Liver (tissue), 9 donors: ENCODE results near the gene CDIPT. TPM values are rescaled to one million over a fixed set of nuclear protein-coding genes. Genes with fewer than 3 reads are reported as not detected.

Experiments
- DNase-seq: peaks from one replicate; pipeline ENCODE4 v3.0.0-alpha.2; 2017; ENCODE audit warnings: low spot score
- H3K27ac ChIP-seq, 2 donors: one replicate each; pipeline ENCODE4 v1.7.0; 2013; ENCODE audit warnings: inconsistent platforms in 2 of 2, low read length in 2 of 2, control low read depth in 1 of 2, low read depth in 1 of 2, mild to moderate bottlenecking in 1 of 2
- H3K27me3 ChIP-seq, 4 donors: one replicate each; pipeline versions ENCODE4 v1.6.1 to v1.7.0; 2013; ENCODE audit warnings: low read length in 3 of 4, inconsistent platforms in 1 of 4, mild to moderate bottlenecking in 1 of 4, moderate library complexity in 1 of 4; ENCODE audit not compliant: control insufficient read depth in 4 of 4, insufficient read depth in 4 of 4
- H3K36me3 ChIP-seq, 4 donors: one replicate each; pipeline versions ENCODE4 v1.6.1 to v1.7.0; 2013; ENCODE audit warnings: low read length in 3 of 4, mild to moderate bottlenecking in 3 of 4, low read depth in 1 of 4, moderate library complexity in 1 of 4; ENCODE audit not compliant: control insufficient read depth in 4 of 4, insufficient read depth in 3 of 4
- H3K4me1 ChIP-seq, 4 donors: one replicate each; pipeline versions ENCODE4 v1.6.1 to v1.7.0; 2013; ENCODE audit warnings: low read length in 3 of 4, mild to moderate bottlenecking in 3 of 4, moderate library complexity in 1 of 4; ENCODE audit not compliant: control insufficient read depth in 4 of 4, insufficient read depth in 4 of 4
- H3K4me3 ChIP-seq, 3 donors: one replicate each; pipeline versions ENCODE4 v1.6.1 to v1.7.0; 2013; ENCODE audit warnings: low read length in 3 of 3, control low read depth in 1 of 3, low read depth in 1 of 3, mild to moderate bottlenecking in 1 of 3
- H3K9ac ChIP-seq, 2 donors: one replicate each; pipeline ENCODE4 v1.7.0; 2013; ENCODE audit warnings: low read length in 2 of 2, mild to moderate bottlenecking in 2 of 2, moderate library complexity in 2 of 2, control low read depth in 1 of 2, low read depth in 1 of 2
- H3K9me3 ChIP-seq, 4 donors: one replicate each; pipeline versions ENCODE4 v1.6.1 to v1.7.0; 2013; ENCODE audit warnings: low read length in 3 of 4; ENCODE audit not compliant: control insufficient read depth in 4 of 4
- FOXA1 ChIP-seq: IDR thresholded peaks from 2 replicates; pipeline ENCODE4 v1.6.1; 2016; ENCODE audit warnings: antibody characterized with exemption
- FOXA2 ChIP-seq: IDR thresholded peaks from 2 replicates; pipeline ENCODE4 v1.6.1; 2016; ENCODE audit warnings: antibody characterized with exemption
- GABPA ChIP-seq, 2 donors: IDR thresholded peaks in 1 of 2; conservative IDR thresholded peaks in 1 of 2; 2 replicates each; pipeline ENCODE4 v1.6.1; 2016; ENCODE audit warnings: antibody characterized with exemption in 2 of 2, mild to moderate bottlenecking in 1 of 2, moderate library complexity in 1 of 2
- HNF4A ChIP-seq, 2 donors: conservative IDR thresholded peaks; 2 replicates each; pipeline ENCODE4 v1.6.1; 2016; ENCODE audit warnings: antibody characterized with exemption in 2 of 2, mild to moderate bottlenecking in 2 of 2
- HNF4G ChIP-seq: IDR thresholded peaks from 2 replicates; pipeline ENCODE4 v1.6.1; 2016; ENCODE audit warnings: antibody characterized with exemption
- JUND ChIP-seq, 2 donors: IDR thresholded peaks; 2 replicates each; pipeline ENCODE4 v1.6.1; 2016; ENCODE audit warnings: antibody characterized with exemption in 2 of 2
- NR2F2 ChIP-seq: IDR thresholded peaks from 2 replicates; pipeline ENCODE4 v1.6.1; 2016; ENCODE audit warnings: antibody characterized with exemption
- RAD21 ChIP-seq, 2 donors: IDR thresholded peaks; 2 replicates each; pipeline ENCODE4 v1.6.1; 2016; ENCODE audit warnings: antibody characterized with exemption in 2 of 2, mild to moderate bottlenecking in 2 of 2
- RXRA ChIP-seq, 2 donors: IDR thresholded peaks; 2 replicates each; pipeline ENCODE4 v1.6.1; 2017 to 2018; ENCODE audit warnings: antibody characterized with exemption in 2 of 2, mild to moderate bottlenecking in 1 of 2
- TAF1 ChIP-seq: conservative IDR thresholded peaks from 2 replicates; pipeline ENCODE4 v1.6.1; 2016; ENCODE audit warnings: antibody characterized with exemption, mild to moderate bottlenecking
- YY1 ChIP-seq: IDR thresholded peaks from 2 replicates; pipeline ENCODE4 v1.6.1; 2016; ENCODE audit warnings: antibody characterized with exemption, mild to moderate bottlenecking
- WGBS: extraction: QIAGEN DNeasy Blood & Tissue Kit; methylation state at CpG from one replicate; pipeline ENCODE4 v1.1.7; 2013; 5-methylcytosine and 5-hydroxymethylcytosine counted together
- polyA plus RNA-seq, 2 donors: library from polyadenylated mRNA; stranded (reverse) in 1 of 2; unstranded in 1 of 2; fragments of 200-250 nt in 1 of 2; fragments of >200 nt in 1 of 2; fragmentation: Nextera tagmentation in 1 of 2; extraction: Ambion mirVana in 1 of 2; gene quantifications; one replicate each; pipeline versions ENCODE4 v1.2.1 to v1.2.3, GENCODE V29; 2013 to 2015
- total RNA-seq, 2 donors: library from RNA; depleted of rRNA; stranded (reverse); fragments of >200 nt; gene quantifications; one replicate each; pipeline ENCODE4 v1.2.3, GENCODE V29; 2014
- TF ChIP-seq, protein P1 (sequence below): IDR thresholded peaks from 2 replicates; pipeline ENCODE4 v1.6.1; 2016; ENCODE audit warnings: antibody characterized with exemption
- TF ChIP-seq, protein P2 (sequence below): IDR thresholded peaks from 2 replicates; pipeline ENCODE4 v1.6.1; 2016; ENCODE audit warnings: antibody characterized with exemption
- TF ChIP-seq, protein P3 (sequence below): fragments of 150-350 bp; IDR thresholded peaks from 2 replicates; pipeline ENCODE4 v1.5.1; 2017; ENCODE audit warnings: improper control_type of control experiment, low read depth, low read length; ENCODE audit not compliant: missing input control
- TF ChIP-seq, protein P4 (sequence below): IDR thresholded peaks from 2 replicates; pipeline ENCODE4 v1.6.1; 2016; ENCODE audit warnings: antibody characterized with exemption, mild to moderate bottlenecking
- donor health status: healthy.
- donor health status: healthy.
- donor health status: healthy.
- donor health status: healthy.
- donor health status: healthy.

The CDIPT gene
- total and polyA plus RNA-seq, 4 donors, result 31.4 to 102 (median 38.4) TPM

DNA sequence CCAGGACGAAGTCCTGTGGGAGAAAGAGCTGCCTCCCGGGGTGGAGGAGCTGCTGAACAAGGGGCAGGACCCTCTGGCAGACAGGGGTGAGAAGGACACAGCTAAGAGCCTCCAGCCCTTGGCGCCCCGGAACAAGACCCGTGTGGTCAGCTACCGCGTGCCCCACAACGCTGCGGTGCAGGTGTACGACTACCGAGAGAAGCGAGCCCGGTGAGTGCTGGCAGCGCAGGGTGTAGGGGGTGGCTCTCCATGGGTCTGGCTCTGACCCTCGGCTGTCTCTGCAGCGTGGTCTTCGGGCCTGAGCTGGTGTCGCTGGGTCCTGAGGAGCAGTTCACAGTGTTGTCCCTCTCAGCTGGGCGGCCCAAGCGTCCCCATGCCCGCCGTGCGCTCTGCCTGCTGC, 21.4 kb downstream of the CDIPT start:
- 95% methylated on average over 23 of the region's 23 CpGs for WGBS
- Histone ChIP-seq H3K27me3 (no peaks in the 10 kb centered on the region), H3K36me3 (peaks cover 18 to 70% (median 23%) of the 10 kb centered on the region in 4 donors), H3K9me3 (no peaks in the 10 kb centered on the region), H3K4me3 (no peak overlapping the region), H3K9ac (no peak overlapping the region), H3K27ac (no peak overlapping the region), H3K4me1 (no peaks in the 10 kb centered on the region)
- no peak for TF ChIP-seq TAF1
- TF ChIP-seq FOXA2, result no peak
- TF ChIP-seq, protein P1, sequence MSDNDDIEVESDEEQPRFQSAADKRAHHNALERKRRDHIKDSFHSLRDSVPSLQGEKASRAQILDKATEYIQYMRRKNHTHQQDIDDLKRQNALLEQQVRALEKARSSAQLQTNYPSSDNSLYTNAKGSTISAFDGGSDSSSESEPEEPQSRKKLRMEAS, result no peak
- TF ChIP-seq RAD21 (IDR thresholded peaks at IDR 0.05), result no peak
- TF ChIP-seq, protein P2, sequence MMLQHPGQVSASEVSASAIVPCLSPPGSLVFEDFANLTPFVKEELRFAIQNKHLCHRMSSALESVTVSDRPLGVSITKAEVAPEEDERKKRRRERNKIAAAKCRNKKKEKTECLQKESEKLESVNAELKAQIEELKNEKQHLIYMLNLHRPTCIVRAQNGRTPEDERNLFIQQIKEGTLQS, result no peak
- no peak for TF ChIP-seq YY1
- no peak for TF ChIP-seq RXRA (IDR thresholded peaks at IDR 0.05)
- TF ChIP-seq GABPA (IDR thresholded peaks at IDR 0.05 in 1 of 2, conservative IDR thresholded peaks at IDR 0.05 in 1 of 2), result no peak
- no peak for TF ChIP-seq HNF4G
- no peak for TF ChIP-seq JUND (IDR thresholded peaks at IDR 0.05)
- TF ChIP-seq, protein P3, sequence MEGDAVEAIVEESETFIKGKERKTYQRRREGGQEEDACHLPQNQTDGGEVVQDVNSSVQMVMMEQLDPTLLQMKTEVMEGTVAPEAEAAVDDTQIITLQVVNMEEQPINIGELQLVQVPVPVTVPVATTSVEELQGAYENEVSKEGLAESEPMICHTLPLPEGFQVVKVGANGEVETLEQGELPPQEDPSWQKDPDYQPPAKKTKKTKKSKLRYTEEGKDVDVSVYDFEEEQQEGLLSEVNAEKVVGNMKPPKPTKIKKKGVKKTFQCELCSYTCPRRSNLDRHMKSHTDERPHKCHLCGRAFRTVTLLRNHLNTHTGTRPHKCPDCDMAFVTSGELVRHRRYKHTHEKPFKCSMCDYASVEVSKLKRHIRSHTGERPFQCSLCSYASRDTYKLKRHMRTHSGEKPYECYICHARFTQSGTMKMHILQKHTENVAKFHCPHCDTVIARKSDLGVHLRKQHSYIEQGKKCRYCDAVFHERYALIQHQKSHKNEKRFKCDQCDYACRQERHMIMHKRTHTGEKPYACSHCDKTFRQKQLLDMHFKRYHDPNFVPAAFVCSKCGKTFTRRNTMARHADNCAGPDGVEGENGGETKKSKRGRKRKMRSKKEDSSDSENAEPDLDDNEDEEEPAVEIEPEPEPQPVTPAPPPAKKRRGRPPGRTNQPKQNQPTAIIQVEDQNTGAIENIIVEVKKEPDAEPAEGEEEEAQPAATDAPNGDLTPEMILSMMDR, result no peak
- TF ChIP-seq HNF4A (conservative IDR thresholded peaks at IDR 0.05), result no peak
- no peak for TF ChIP-seq FOXA1
- TF ChIP-seq, protein P4, sequence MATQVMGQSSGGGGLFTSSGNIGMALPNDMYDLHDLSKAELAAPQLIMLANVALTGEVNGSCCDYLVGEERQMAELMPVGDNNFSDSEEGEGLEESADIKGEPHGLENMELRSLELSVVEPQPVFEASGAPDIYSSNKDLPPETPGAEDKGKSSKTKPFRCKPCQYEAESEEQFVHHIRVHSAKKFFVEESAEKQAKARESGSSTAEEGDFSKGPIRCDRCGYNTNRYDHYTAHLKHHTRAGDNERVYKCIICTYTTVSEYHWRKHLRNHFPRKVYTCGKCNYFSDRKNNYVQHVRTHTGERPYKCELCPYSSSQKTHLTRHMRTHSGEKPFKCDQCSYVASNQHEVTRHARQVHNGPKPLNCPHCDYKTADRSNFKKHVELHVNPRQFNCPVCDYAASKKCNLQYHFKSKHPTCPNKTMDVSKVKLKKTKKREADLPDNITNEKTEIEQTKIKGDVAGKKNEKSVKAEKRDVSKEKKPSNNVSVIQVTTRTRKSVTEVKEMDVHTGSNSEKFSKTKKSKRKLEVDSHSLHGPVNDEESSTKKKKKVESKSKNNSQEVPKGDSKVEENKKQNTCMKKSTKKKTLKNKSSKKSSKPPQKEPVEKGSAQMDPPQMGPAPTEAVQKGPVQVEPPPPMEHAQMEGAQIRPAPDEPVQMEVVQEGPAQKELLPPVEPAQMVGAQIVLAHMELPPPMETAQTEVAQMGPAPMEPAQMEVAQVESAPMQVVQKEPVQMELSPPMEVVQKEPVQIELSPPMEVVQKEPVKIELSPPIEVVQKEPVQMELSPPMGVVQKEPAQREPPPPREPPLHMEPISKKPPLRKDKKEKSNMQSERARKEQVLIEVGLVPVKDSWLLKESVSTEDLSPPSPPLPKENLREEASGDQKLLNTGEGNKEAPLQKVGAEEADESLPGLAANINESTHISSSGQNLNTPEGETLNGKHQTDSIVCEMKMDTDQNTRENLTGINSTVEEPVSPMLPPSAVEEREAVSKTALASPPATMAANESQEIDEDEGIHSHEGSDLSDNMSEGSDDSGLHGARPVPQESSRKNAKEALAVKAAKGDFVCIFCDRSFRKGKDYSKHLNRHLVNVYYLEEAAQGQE, result no peak
- TF ChIP-seq NR2F2, result no peak
- no peak for DNase-seq

DNA sequence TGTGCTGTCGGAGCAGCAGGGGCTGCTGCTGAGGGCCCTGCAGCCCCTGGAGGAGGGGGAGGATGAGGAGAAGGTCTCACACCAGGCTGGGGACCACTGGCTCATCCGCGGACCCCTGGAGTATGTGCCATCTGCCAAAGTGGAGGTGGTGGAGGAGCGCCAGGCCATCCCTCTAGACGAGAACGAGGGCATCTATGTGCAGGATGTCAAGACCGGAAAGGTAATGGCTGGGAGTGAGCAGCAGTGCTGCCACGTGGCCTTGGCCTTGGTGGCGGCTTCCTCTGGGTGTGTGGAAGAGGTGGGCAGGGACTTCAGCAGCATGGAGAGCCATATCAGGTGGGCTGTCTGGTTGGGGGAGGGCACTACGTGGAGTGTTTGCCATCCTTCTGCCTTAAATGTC, 22.8 kb downstream of the CDIPT start:
- Histone ChIP-seq H3K27me3 (no peaks in the 10 kb centered on the region), H3K36me3 (peaks cover 16 to 65% (median 19%) of the 10 kb centered on the region in 4 donors), H3K4me1 (no peaks in the 10 kb centered on the region), H3K9me3 (no peaks in the 10 kb centered on the region), H3K27ac (no peak overlapping the region), H3K4me3 (no peak overlapping the region), H3K9ac (no peak overlapping the region)
- TF ChIP-seq HNF4A (conservative IDR thresholded peaks at IDR 0.05), result no peak
- no peak for TF ChIP-seq RXRA (IDR thresholded peaks at IDR 0.05)
- TF ChIP-seq GABPA (IDR thresholded peaks at IDR 0.05 in 1 of 2, conservative IDR thresholded peaks at IDR 0.05 in 1 of 2), result no peak
- TF ChIP-seq JUND (IDR thresholded peaks at IDR 0.05), result no peak
- 92% methylated on average over 10 of the region's 10 CpGs for WGBS
- no peak for DNase-seq
